Activated naive CD8-positive, alpha-beta T cell treated with anti-CD3 and anti-CD28 coated beads, Interleukin-2, amount 50 U/mL, for 24 hours (primary cell): ENCODE results near the gene PDE2A.
A peak's percentile ranks its signal among the peaks of the same experiment; 100 is the strongest.
"Not testable (repeated sequence)": the region's sequence is repeated elsewhere in the genome, so short reads cannot be mapped to it uniquely, and the experiment has no call there.

Experiments
- ATAC-seq: fragments of 150-1000 bp; cut with Tn5 transposase; one replicate; pipeline ENCODE4 v1.10.0; 2021
- DNase-seq: peaks from one replicate; pipeline ENCODE4 v3.0.0; 2021
- H3K27ac Mint-ChIP-seq: one replicate; pipeline ENCODE4 v1.8.0; 2021; ENCODE audit warnings: mild to moderate bottlenecking, mixed read lengths
- H3K27me3 Mint-ChIP-seq: one replicate; pipeline ENCODE4 v1.8.0; 2021; ENCODE audit warnings: mixed read lengths
- H3K36me3 Mint-ChIP-seq: one replicate; pipeline ENCODE4 v1.8.0; 2021; ENCODE audit warnings: low read depth, mixed read lengths
- H3K4me1 Mint-ChIP-seq: one replicate; pipeline ENCODE4 v1.8.0; 2021; ENCODE audit warnings: mixed read lengths
- H3K4me3 Mint-ChIP-seq: one replicate; pipeline ENCODE4 v1.8.0; 2021; ENCODE audit warnings: mild to moderate bottlenecking, moderate library complexity, mixed read lengths
- H3K9me3 Mint-ChIP-seq: one replicate; pipeline ENCODE4 v1.8.0; 2021; ENCODE audit warnings: mixed read lengths

Gene PDE2A

DNA sequence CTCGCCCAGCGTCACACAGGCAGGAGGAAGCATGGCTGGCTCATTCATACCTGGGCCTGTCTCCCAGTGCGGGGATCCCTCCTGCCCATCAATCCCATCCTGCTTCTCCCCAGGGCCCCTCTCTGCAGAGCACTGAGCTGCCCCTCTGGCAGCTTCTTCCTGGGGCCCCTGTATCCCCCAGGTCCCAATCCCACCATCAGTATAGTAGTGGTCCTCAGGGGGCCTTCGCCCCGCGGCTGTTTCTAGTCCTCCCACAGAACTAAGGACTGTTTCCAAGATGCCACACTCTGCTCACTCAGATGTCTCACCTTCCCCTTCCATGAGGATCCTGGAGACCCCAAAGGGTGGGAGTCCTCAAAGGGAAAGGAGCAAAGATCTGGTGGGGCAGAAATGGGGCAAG, 97.6 kb downstream of the PDE2A start:
- H3K27ac Mint-ChIP-seq = no peak overlapping the region
- H3K4me3 Mint-ChIP-seq = no peak overlapping the region
- DNase-seq = no peak
- no peak for ATAC-seq
- peaks cover 3% of the 10 kb centered on the region for H3K4me1 Mint-ChIP-seq
- H3K9me3 Mint-ChIP-seq = no peaks in the 10 kb centered on the region
- peaks cover 15% of the 10 kb centered on the region for H3K27me3 Mint-ChIP-seq
- H3K36me3 Mint-ChIP-seq = no peaks in the 10 kb centered on the region

DNA sequence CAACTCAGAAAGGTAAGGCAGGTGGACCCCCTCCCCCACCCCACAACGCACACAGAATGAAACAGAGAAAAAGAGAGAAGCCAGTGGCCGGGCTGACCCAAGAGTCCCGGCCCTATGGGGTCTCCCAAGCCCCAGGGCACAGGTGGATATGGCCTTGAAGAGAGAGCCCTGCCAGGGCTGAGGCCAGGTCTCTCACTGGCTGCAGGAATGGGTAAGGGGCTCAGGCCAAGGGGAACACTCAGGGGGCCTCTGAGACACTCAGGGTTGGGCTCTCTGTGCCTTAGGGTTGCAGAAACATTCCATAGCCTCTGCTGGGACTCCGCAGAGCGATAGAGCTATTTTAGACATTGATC, 98.0 kb downstream of the PDE2A start:
- DNase-seq = no peak
- H3K36me3 Mint-ChIP-seq = no peaks in the 10 kb centered on the region
- no peaks in the 10 kb centered on the region for H3K9me3 Mint-ChIP-seq
- H3K4me1 Mint-ChIP-seq = peaks cover 3% of the 10 kb centered on the region
- H3K27ac Mint-ChIP-seq = no peak overlapping the region
- no peak overlapping the region for H3K4me3 Mint-ChIP-seq
- H3K27me3 Mint-ChIP-seq = peaks cover 20% of the 10 kb centered on the region
- no peak for ATAC-seq

DNA sequence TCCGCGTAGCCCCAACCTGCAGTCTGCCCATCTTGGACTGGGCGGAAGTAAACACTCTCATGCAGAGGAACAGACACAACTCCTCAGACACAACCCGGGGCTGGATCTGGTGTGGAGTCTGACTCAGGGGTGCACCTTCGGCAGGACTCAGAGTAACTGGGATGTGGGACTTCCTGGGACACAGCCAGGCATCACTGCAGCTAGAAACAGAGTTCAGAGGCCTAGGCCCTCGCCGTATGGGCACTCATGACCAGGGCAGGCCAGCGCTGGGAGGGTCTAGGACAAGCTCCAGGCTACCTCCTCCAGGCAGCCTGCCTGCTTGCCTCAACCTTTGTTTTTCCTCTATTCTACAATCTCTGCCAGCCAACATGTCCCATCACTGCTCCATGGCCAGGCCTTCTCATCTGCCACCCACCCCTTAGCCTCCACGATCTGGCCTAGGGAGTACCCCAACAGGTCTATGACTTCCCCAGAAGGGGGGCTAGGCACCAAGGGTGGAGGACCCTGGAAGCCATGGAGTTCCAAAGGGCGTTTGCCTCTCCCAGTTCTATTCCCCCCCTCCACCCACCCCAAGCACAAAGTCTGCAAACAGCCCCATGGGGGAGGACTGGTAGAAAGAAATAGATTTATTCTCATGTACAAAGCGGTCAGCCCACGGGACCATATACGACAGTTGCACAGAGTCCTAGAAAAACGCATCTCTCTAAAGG, 98.5 kb downstream of the PDE2A start:
- Mint-ChIP-seq H3K36me3 (no peaks in the 10 kb centered on the region), H3K4me1 (peaks cover 3% of the 10 kb centered on the region), H3K4me3 (no peak overlapping the region), H3K9me3 (no peaks in the 10 kb centered on the region), H3K27me3 (peaks cover 20% of the 10 kb centered on the region), H3K27ac (no peak overlapping the region)
- DNase-seq (no peak), ATAC-seq (no peak)

DNA sequence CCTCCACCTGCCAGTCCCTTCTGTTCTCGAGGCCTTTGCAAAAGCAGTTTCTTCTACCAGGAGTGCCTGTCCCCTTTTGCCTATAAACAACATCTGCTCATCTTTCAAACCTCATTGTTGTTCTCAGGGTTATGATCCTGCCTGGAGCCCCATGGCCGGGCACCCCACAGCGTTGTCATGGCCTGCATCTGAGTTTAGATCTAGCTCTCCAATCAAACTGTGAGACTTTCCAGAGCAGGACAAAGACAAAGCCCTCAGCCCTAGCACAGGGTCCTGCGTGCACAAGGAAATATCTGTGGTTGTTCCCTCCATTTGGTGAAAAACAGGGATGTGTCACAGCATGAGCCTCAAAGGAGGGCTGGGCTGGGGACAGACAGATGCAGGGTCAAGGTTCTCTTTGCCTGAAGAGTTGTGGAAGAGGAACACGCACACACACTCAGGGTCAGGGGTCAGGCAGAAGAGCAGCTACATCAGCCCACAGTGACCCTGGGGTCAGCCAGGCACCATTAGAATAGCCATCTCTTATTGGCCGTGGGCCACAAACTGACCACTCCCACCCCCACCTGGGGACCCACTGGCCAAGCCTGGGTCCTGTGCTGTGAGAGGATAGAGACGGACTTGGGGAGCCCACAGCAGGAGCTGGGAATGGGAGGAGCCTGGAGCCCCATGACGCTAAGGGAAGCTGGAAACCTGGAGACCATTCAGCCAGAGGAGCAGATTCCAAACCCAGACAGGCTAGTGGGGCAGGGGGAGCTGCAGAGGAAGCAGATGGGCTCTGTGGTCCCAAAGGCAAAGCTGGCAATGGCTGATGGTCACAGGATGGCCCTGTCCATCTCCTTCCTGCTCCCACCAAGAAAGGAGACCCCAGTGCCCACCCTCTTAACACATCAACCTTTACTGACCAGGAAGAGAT, 99.4 kb downstream of the PDE2A start:
- H3K27ac Mint-ChIP-seq = no peak overlapping the region
- peaks cover 9% of the 10 kb centered on the region for H3K4me1 Mint-ChIP-seq
- ATAC-seq = no peak
- no peaks in the 10 kb centered on the region for H3K9me3 Mint-ChIP-seq
- peaks cover 20% of the 10 kb centered on the region for H3K27me3 Mint-ChIP-seq
- DNase-seq = no peak
- no peak overlapping the region for H3K4me3 Mint-ChIP-seq
- no peaks in the 10 kb centered on the region for H3K36me3 Mint-ChIP-seq

DNA sequence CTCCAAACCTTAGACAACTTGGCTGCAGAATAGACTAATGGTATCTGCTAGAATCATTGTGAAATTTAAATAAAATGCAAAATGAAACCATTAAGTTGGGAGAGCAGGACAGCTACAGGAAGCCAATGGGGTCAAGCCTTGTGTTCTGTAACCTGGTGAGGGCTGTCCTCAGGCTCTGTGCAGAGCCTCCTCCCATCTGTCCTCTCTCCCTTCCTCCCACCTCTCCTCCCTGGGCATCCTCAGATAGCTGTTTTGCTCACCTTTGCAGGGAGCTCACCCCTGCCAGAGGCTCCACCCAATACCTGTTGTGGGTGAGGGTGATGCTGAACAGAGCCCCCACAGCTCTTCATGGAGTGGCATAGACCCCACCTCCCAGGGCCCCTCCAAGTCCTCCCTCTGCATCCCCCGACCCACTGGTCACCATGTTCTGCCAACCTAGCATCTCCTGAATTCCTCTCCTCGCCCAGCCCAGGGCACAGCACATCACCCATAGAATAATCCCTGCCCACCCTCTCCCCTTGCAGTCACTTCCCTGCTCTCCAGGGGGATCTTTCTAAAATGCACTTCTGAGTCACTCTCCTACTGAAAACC, 100.3 kb downstream of the PDE2A start:
- Mint-ChIP-seq H3K9me3 (no peaks in the 10 kb centered on the region), H3K27ac (no peak overlapping the region)

DNA sequence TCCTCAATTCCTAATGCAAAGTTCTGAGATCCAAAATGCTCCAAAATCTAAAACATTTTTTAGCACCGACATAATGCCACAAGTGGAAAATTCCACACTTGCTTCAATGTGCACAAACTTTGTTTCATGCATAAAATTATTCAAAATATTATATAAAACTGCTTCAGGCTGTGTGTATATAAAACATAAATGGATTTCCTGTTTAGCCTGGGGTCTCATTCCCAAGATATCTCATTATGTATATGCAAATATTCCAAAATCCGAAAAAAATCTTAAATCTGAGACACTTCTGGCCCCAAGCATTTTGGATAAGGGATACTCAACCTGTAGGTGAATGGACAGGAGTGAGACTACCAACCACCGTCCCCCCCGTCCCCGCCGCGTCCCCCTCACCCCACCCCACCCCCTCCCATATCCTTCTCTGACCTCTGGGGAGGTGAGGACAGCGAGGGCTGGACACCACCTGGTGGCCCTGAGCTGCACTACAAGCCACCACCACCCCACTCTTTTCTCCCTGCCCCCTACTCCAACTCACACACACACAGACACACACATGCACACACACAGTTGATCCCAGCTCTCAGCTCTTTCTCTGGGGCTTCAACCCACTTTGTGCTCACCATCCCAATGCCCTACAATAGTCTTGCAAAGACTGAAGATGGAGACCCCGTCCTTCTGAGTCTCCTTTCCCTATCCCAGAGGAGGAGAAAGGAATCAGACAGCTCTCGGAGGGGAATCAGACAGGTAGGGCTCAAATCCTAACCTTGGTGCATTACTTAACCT, 101.0 kb downstream of the PDE2A start:
- DNase-seq = peak; percentile 44

More for the DNA sequence above, 100.3 kb downstream of the PDE2A start:
- ATAC-seq = no peak
- Mint-ChIP-seq H3K4me3 (no peak overlapping the region), H3K4me1 (peaks cover 11% of the 10 kb centered on the region), H3K36me3 (no peaks in the 10 kb centered on the region), H3K27me3 (peaks cover 21% of the 10 kb centered on the region)
- DNase-seq = no peak

DNA sequence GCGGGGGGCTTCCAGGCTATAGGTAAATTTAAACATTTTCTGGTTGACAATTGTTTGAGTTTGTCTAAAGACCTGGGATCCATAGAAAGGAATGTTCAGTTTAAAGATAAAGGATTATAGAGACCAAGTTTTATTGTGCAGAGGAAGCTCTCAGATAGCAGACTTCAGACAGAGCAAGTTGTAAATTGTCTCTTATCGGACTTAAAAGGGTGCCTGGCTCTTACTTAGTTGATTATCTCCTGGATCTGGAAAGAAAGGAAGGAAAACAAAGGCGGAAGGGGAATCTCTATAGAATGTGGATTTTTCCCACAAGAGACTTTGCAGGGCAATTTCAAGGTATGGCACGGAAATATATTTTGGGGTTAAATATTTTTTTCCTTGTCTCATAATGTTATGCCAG, 101.7 kb downstream of the PDE2A start:
- peaks cover 23% of the 10 kb centered on the region for H3K27me3 Mint-ChIP-seq
- not testable (repeated sequence) for H3K36me3 Mint-ChIP-seq, ATAC-seq, H3K27ac Mint-ChIP-seq, H3K9me3 Mint-ChIP-seq, DNase-seq, H3K4me3 Mint-ChIP-seq
- H3K4me1 Mint-ChIP-seq = peaks cover 11% of the 10 kb centered on the region

More for the DNA sequence above, 101.0 kb downstream of the PDE2A start:
- H3K9me3 Mint-ChIP-seq = no peaks in the 10 kb centered on the region
- H3K27ac Mint-ChIP-seq = no peak overlapping the region
- H3K36me3 Mint-ChIP-seq = no peaks in the 10 kb centered on the region
- H3K27me3 Mint-ChIP-seq = peaks cover 23% of the 10 kb centered on the region
- ATAC-seq = peak; percentile 27
- peaks cover 11% of the 10 kb centered on the region for H3K4me1 Mint-ChIP-seq
- no peak overlapping the region for H3K4me3 Mint-ChIP-seq

DNA sequence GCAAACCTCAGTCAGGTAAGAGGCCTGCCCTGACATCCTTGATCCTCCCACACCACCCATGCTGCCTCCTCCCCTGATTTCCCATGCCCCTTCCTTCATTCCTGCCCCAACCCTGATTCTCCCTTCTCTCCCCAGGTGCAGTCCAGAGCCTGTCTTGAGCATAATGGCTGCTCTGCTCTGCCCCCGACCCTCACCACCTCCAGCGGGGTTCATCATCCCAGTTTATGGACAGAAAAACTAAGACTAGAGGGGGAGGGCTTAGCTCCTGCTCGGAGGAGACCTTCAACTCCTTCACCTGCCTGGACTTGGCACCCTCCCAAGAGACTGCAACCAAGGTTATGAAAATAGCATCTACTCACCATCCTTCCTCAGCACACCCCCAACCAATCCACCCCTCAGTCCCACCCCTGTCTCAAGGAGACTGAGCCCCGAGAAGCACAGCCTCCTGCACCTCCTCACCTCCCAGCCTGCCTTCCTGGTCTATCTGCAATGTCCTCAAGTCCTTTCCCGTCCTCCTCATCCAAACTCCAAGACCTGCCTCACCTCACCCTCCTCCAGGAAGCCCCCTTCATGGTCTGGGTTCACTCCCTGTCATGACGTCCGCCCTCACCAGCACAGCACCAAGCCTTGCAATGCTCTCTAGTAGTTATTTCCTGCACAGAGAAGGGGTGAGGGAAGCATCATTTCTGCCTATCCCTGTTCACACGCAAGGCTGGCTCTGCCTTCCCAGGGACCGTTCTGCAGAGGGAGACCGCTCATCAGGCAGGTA, 103.1 kb downstream of the PDE2A start:
- Mint-ChIP-seq H3K4me1 (peaks cover 11% of the 10 kb centered on the region), H3K27me3 (peaks cover 23% of the 10 kb centered on the region), H3K4me3 (no peak overlapping the region), H3K36me3 (no peaks in the 10 kb centered on the region), H3K9me3 (no peaks in the 10 kb centered on the region), H3K27ac (no peak overlapping the region)
- no peak for ATAC-seq
- DNase-seq = no peak

DNA sequence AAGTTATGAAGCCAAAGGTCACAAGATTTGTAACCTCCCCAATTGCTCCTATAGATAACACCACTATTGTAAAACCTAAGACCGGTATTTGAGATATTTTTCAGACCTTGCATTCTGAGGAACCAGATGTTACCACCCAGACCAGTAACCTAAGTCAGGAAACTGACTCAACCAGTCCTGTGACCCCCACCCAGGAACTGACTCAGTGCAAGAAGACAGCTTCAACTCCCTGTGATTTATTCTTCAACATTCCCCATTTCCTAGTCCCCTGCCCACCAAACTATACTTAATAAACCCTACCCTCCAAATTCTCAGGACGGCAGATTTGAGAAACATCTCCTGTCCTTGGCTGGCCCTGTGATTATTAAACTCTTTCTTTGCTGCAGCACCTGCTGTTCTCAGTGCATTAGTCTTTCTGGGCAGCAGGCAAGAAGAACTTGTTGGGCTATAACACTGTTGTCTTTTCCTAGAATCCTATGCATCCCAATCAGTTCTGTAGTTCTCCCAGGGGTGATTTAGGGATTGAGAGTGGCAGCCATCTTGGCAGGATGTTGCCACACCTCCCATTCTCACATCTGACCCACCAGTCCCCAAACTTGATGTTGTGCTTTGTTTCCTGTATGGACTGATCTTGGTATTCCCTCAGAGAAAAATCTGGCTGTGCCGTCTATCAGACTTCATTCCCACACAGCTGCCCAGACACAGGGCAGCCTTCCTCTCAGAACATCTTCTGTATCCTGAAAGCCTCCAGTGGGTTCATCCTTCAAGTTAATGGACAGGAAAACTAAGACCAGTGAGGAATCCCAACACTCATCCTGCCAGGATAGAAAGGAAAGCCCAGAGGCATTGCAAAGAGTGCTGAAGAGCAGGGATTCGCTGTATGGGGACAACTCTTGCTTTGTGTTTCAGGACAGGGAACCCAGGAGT, 104.0 kb downstream of the PDE2A start:
- ATAC-seq = no peak
- Mint-ChIP-seq H3K4me1 (peaks cover 11% of the 10 kb centered on the region), H3K27ac (no peak overlapping the region), H3K36me3 (no peaks in the 10 kb centered on the region), H3K27me3 (peaks cover 23% of the 10 kb centered on the region), H3K4me3 (no peak overlapping the region), H3K9me3 (no peaks in the 10 kb centered on the region)
- DNase-seq = no peak

DNA sequence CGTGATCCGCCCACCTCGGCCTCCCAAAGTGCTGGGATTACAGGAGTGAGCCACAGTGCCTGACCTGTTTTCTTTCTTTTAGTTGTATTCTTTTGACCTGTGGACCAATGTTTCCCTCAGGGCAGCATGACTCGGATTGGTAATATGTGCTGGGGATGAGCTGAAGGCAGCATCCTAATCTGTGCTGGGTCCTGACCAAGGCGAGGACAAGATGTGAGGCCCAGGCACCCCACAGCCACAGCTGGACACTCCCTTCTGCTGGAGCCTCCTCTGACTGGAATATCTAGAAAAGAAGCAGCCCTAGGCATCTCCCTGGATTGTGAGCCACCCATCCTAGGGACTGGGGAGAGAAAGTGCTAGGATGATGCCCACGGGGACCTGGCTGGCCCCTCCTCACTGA, 105.4 kb downstream of the PDE2A start:
- peaks cover 14% of the 10 kb centered on the region for H3K27me3 Mint-ChIP-seq
- no peak overlapping the region for H3K4me3 Mint-ChIP-seq
- peaks cover 11% of the 10 kb centered on the region for H3K4me1 Mint-ChIP-seq
- DNase-seq (no peak), ATAC-seq (no peak)
- H3K27ac Mint-ChIP-seq = no peak overlapping the region
- H3K36me3 Mint-ChIP-seq = no peaks in the 10 kb centered on the region
- H3K9me3 Mint-ChIP-seq = no peaks in the 10 kb centered on the region

DNA sequence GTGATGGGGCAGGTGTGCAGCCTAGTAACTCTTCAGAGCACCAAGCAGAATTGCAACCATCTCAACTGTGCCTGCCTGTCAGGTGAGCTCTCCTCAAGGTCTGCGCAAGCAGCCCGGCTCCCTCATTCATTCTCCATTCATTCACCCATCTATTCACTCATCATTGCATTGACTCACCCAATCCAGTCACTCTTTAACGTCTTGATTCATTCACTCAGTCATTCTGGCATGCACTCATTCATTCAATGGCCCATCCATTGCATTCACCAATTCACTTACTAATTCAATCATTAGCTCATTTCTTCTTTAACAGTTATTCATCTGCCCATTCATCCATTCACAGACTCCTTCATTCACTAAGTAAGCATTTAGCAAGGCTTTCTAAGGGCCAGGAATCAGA, 111.8 kb downstream of the PDE2A start:
- DNase-seq (no peak), ATAC-seq (no peak)
- Mint-ChIP-seq H3K4me3 (no peak overlapping the region), H3K27me3 (no peaks in the 10 kb centered on the region), H3K9me3 (no peaks in the 10 kb centered on the region), H3K27ac (no peak overlapping the region), H3K4me1 (no peaks in the 10 kb centered on the region), H3K36me3 (no peaks in the 10 kb centered on the region)

DNA sequence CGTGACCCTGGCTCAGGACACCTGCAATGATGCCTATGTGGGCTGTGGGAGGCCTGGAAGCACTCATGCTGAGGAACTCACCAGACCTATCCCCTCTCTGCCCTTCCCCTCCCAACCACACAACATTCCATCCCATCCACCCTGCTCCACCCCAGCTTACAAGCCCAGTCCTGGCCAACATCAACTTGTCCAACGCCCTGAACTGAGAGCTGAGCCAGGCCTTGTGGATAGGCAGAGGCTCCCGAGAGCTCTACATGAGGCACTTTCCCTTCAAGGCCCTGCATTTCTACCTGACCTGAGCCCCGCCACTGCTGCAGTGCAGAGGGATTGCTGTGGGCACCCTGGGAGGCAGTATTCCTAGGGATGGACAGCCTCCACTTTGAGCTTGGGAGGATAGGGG, 112.4 kb downstream of the PDE2A start:
- Mint-ChIP-seq H3K4me1 (no peaks in the 10 kb centered on the region), H3K4me3 (no peak overlapping the region), H3K27ac (no peak overlapping the region), H3K27me3 (no peaks in the 10 kb centered on the region), H3K36me3 (no peaks in the 10 kb centered on the region), H3K9me3 (no peaks in the 10 kb centered on the region)
- DNase-seq (no peak), ATAC-seq (no peak)

DNA sequence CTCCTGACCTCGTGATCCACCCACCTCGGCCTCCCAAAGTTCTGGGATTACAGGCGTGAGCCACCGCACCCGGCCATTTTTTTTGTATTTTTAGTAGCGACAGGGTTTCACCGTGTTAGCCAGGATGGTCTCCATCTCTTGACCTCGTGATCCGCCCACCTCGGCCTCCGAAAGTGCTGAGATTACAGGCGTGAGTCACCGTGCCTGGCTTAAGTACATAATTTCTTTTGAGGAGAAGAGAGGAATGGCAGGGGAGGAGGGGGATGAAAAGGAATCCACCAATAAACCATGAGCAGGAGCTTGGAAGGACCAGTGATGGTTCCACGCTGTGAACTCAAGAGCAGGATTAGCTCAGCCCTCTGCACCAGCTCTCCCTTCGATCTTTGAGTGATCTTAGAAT, 113.4 kb downstream of the PDE2A start:
- H3K4me1 Mint-ChIP-seq, DNase-seq, H3K36me3 Mint-ChIP-seq, H3K4me3 Mint-ChIP-seq, H3K27ac Mint-ChIP-seq, H3K27me3 Mint-ChIP-seq, H3K9me3 Mint-ChIP-seq, ATAC-seq: not testable (repeated sequence)
